Right lobe of liver (tissue), 4 donors: ENCODE measurements around the gene PDIA4.

Experiments used
- CTCF ChIP-seq, 4 donors: fragments of 200-600 bp in 3 of 4; fragments of 450-650 bp in 1 of 4; IDR thresholded peaks; one replicate each; pipeline versions ENCODE4 v1.5.1 to v1.8.0; 2016 to 2022; ENCODE audit warnings: antibody characterized with exemption in 4 of 4, mild to moderate bottlenecking in 2 of 4
- POLR2A ChIP-seq: fragments of 450-650 bp; IDR thresholded peaks from one replicate; pipeline ENCODE4 v1.6.1; 2017; ENCODE audit warnings: antibody characterized with exemption, mild to moderate bottlenecking
- donor health status: DM: no; HTN: no; CAD: no.
- donor health status: DM: no; HTN: no; CAD: no.
- donor health status: DM: no; HTN: yes; CAD: no.

GRCh38 chr7:149043936-149044335 lies 15.6 kb upstream of the PDIA4 start:
- TF ChIP-seq CTCF (IDR thresholded peaks at IDR 0.05): no peak
- TF ChIP-seq POLR2A: no peak
